Endodermal cell (in vitro differentiated cells): ENCODE results near the gene SGO2. TPM values are rescaled to one million over a fixed set of nuclear protein-coding genes. Genes with fewer than 3 reads are reported as not detected.

Source experiments
- DNase-seq: peaks from one replicate; pipeline ENCODE4 v3.0.0-alpha.2; 2017
- H3K27ac ChIP-seq: 2 replicates; pipeline ENCODE4 v1.5.1; 2013; ENCODE audit warnings: mild to moderate bottlenecking, low read depth, low read length, moderate library complexity
- H3K27me3 ChIP-seq: 2 replicates; pipeline ENCODE4 v1.6.1; 2013; ENCODE audit warnings: mild to moderate bottlenecking, low read length, moderate library complexity; ENCODE audit not compliant: insufficient read depth, control insufficient read depth, poor library complexity, severe bottlenecking
- H3K36me3 ChIP-seq: 2 replicates; pipeline ENCODE4 v1.7.0; 2013; ENCODE audit warnings: mild to moderate bottlenecking, low read length, moderate library complexity; ENCODE audit not compliant: control insufficient read depth, insufficient read depth
- H3K4me1 ChIP-seq: one replicate; pipeline ENCODE4 v1.7.0; 2013; ENCODE audit warnings: low read length; ENCODE audit not compliant: control insufficient read depth, insufficient read depth
- H3K4me3 ChIP-seq: 2 replicates; pipeline ENCODE4 v1.5.1; 2013; ENCODE audit warnings: mild to moderate bottlenecking, low read length, moderate library complexity
- H3K9ac ChIP-seq: 2 replicates; pipeline ENCODE4 v1.6.1; 2013; ENCODE audit warnings: mild to moderate bottlenecking, low read length, moderate library complexity; ENCODE audit not compliant: poor library complexity, severe bottlenecking; ENCODE audit errors: extremely low read depth
- H3K9me3 ChIP-seq: 2 replicates; pipeline ENCODE4 v1.6.1; 2013; ENCODE audit warnings: mild to moderate bottlenecking, low read length, moderate library complexity; ENCODE audit not compliant: control insufficient read depth
- H3K27ac Mint-ChIP-seq: 2 replicates; pipeline ENCODE4 v1.8.0; 2020; ENCODE audit warnings: mixed read lengths
- H3K27me3 Mint-ChIP-seq: 2 replicates; pipeline ENCODE4 v1.8.0; 2021; ENCODE audit warnings: mild to moderate bottlenecking, mixed read lengths; ENCODE audit not compliant: insufficient read depth
- H3K36me3 Mint-ChIP-seq: 2 replicates; pipeline ENCODE4 v1.8.0; 2020; ENCODE audit warnings: low read depth, mixed read lengths
- H3K4me1 Mint-ChIP-seq: 2 replicates; pipeline ENCODE4 v1.8.0; 2020; ENCODE audit warnings: mixed read lengths
- H3K4me3 Mint-ChIP-seq: 2 replicates; pipeline ENCODE4 v1.8.0; 2020; ENCODE audit warnings: mild to moderate bottlenecking, moderate library complexity, mixed read lengths
- H3K9me3 Mint-ChIP-seq: 2 replicates; pipeline ENCODE4 v1.8.0; 2020; ENCODE audit warnings: mild to moderate bottlenecking, mixed read lengths
- WGBS, 2 experiments: methylation state at CpG; one replicate each; pipeline versions ENCODE4 v1.1.5 to v1.1.7; 2013; ENCODE audit warnings: missing lambda C conversion rate in 2 of 2, mixed read lengths in 1 of 2; ENCODE audit not compliant: insufficient coverage in 1 of 2, insufficient read length in 1 of 2; 5-methylcytosine and 5-hydroxymethylcytosine counted together
- total RNA-seq, 2 donors: library from RNA; stranded (reverse); fragmentation: NEBNext Ultra II Directional in 1 of 2; extraction: Animal tissue kit (Norgen Biotek cat#: 25700) in 1 of 2; gene quantifications; 2 replicates in 1 of 2; 3 replicates in 1 of 2; pipeline ENCODE4 v1.2.1, GENCODE V29; 2021
- TF ChIP-seq, protein P1 (sequence below): fragments of 200-600 bp; sonication (generic); conservative IDR thresholded peaks from 2 replicates; pipeline ENCODE4 v1.5.0; 2021; ENCODE audit warnings: antibody characterized with exemption, mild to moderate bottlenecking

Gene SGO2
- total RNA-seq, 2 donors from 2014 or later, result 20.0 to 37.8 TPM

DNA sequence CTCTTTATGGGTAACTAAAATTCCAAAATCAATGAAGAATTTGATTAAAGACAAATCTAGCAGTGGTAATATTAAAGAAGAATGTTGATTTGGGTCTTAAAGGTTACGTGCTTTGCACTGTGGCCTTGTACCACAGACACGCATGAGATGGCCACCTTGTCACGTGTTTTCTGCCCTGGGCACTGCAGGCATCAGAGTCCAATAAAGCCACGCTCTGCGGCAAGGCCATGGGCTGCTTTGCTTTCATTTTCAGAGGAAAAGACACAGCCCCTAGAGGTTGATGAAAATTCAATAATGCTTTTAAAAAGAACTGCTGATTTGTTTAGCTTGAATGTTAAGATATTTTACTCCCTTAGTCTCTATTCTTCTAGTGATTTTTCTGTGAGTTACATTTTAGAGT, 90.2 kb downstream of the SGO2 start:
- TF ChIP-seq, protein P1, sequence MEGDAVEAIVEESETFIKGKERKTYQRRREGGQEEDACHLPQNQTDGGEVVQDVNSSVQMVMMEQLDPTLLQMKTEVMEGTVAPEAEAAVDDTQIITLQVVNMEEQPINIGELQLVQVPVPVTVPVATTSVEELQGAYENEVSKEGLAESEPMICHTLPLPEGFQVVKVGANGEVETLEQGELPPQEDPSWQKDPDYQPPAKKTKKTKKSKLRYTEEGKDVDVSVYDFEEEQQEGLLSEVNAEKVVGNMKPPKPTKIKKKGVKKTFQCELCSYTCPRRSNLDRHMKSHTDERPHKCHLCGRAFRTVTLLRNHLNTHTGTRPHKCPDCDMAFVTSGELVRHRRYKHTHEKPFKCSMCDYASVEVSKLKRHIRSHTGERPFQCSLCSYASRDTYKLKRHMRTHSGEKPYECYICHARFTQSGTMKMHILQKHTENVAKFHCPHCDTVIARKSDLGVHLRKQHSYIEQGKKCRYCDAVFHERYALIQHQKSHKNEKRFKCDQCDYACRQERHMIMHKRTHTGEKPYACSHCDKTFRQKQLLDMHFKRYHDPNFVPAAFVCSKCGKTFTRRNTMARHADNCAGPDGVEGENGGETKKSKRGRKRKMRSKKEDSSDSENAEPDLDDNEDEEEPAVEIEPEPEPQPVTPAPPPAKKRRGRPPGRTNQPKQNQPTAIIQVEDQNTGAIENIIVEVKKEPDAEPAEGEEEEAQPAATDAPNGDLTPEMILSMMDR, result no peak
- peaks cover 2% of the 10 kb centered on the region for H3K36me3 Mint-ChIP-seq
- H3K9me3 Mint-ChIP-seq, result no peaks in the 10 kb centered on the region
- no peak overlapping the region for H3K4me3 Mint-ChIP-seq
- Histone ChIP-seq H3K4me1 (peaks cover 2% of the 10 kb centered on the region), H3K36me3 (no peaks in the 10 kb centered on the region), H3K27me3 (no peaks in the 10 kb centered on the region), H3K27ac (no peak overlapping the region), H3K4me3 (no peak overlapping the region), H3K9me3 (no peaks in the 10 kb centered on the region), H3K9ac (no peak overlapping the region)
- DNase-seq, result no peak
- H3K27ac Mint-ChIP-seq, result no peak overlapping the region
- no peaks in the 10 kb centered on the region for H3K27me3 Mint-ChIP-seq
- 94 to 100% methylated on average over 5 of the region's 5 CpGs for WGBS, 2 experiments
- H3K4me1 Mint-ChIP-seq, result peaks cover 2% of the 10 kb centered on the region

DNA sequence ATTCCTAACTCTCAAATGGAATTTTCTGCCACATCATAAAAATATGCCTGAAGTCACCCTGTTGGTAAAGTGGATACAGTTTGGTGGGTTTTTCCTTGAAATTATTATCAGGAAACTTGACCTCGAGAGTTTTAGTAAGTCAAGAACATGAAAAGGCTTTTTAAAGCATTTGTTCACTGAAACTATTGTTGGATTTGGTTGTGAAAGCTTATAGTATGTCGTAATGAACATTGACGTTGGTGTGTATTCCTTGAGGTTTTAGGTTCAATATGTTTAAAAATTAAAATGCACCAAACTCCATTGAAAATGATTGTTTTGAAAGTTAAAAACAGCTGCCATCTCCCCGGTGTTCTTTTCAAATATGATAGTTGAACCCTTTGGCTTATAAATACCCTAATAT, 90.6 kb downstream of the SGO2 start:
- TF ChIP-seq, protein P1, result no peak
- no peak overlapping the region for H3K27ac Mint-ChIP-seq

DNA sequence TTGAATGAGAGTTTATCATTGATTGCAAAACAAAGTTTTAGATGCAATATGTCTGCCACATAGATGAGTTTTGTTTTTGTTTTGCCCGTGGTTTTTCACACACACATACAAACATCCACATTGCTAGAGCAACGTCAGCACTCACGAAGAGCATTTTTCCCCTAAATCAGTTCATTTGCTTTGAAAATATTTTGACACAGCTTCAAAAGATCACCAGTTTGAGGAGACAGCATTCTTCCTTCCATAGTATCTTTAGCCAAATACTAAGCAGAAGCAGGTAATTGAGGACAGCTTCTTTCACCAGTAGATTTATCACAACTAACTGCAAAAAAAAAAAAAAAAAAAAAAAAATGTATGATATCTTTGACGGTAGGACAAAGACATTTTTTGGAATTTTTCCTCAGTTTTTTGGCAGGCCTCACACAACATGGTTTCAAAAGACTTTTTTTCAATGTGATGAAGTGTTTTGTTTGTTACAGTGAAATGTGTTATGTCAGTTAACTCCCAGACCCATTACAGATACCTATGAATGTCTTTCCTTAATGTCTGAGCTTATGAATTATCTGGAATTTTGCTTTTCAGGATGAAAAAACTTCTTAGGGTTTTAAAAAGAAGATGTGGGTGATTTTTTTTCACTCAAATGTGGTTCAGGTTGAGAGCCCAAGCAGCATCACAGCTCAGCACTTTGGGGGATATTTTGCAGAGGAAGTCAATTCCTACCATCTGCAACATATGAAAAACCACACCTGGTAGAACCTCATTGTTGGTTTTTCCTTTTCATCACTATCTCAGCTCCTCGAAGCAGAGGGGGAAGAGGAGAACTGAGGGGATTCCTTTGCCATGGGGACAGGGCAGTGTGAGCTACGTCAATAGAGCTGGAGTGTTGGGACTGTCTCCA, 91.4 kb downstream of the SGO2 start:
- H3K27me3 Mint-ChIP-seq, result no peaks in the 10 kb centered on the region
- no peaks in the 10 kb centered on the region for H3K36me3 ChIP-seq
- peaks cover 2% of the 10 kb centered on the region for H3K4me1 ChIP-seq
- peaks cover 2% of the 10 kb centered on the region for H3K4me1 Mint-ChIP-seq
- H3K9ac ChIP-seq, result no peak overlapping the region
- no peak for DNase-seq
- H3K4me3 ChIP-seq, result no peak overlapping the region
- H3K27ac Mint-ChIP-seq, result no peak overlapping the region
- H3K27ac ChIP-seq, result no peak overlapping the region
- H3K36me3 Mint-ChIP-seq, result no peaks in the 10 kb centered on the region
- TF ChIP-seq, protein P1, result no peak
- H3K9me3 Mint-ChIP-seq, result no peaks in the 10 kb centered on the region
- no peaks in the 10 kb centered on the region for H3K9me3 ChIP-seq
- no peak overlapping the region for H3K4me3 Mint-ChIP-seq
- WGBS, 2 experiments, result 90 to 91% methylated on average over 2 to 6 of the region's 6 CpGs
- no peaks in the 10 kb centered on the region for H3K27me3 ChIP-seq

More for the DNA sequence above, 90.6 kb downstream of the SGO2 start:
- H3K4me1 Mint-ChIP-seq, result peaks cover 2% of the 10 kb centered on the region
- H3K27me3 ChIP-seq, result no peaks in the 10 kb centered on the region
- peaks cover 2% of the 10 kb centered on the region for H3K4me1 ChIP-seq
- H3K27me3 Mint-ChIP-seq, result no peaks in the 10 kb centered on the region
- no peaks in the 10 kb centered on the region for H3K9me3 ChIP-seq
- H3K36me3 Mint-ChIP-seq, result peaks cover 2% of the 10 kb centered on the region
- H3K36me3 ChIP-seq, result no peaks in the 10 kb centered on the region
- WGBS, 2 experiments, result 88 to 100% methylated on average over 1 to 4 of the region's 4 CpGs
- no peak for DNase-seq
- H3K9ac ChIP-seq, result no peak overlapping the region
- H3K4me3 Mint-ChIP-seq, result no peak overlapping the region
- H3K4me3 ChIP-seq, result no peak overlapping the region
- no peak overlapping the region for H3K27ac ChIP-seq
- no peaks in the 10 kb centered on the region for H3K9me3 Mint-ChIP-seq
